ENCODE results near the gene TGFBR3. TPM values are rescaled to one million over a fixed set of nuclear protein-coding genes. Genes with fewer than 3 reads are reported as not detected.

TGFBR3 gene
- polyA plus RNA-seq, 1 donor (not counting 4 experiments of a cell fraction or from before 2014, with no cell fraction given) = 1.2 TPM

- H2AFZ ChIP-seq (ENCODE audit: control insufficient read depth, low read length) = no peak overlapping the region
- FAIRE-seq (no peak), DNase-seq (ENCODE audit: low read depth, low spot score) (no peak)
- H3K4me2 ChIP-seq (ENCODE audit: control insufficient read depth, extremely low read depth, insufficient read depth, low read depth, low read length) = no peak overlapping the region
- H3K9me3 ChIP-seq (ENCODE audit: control insufficient read depth, low read depth, low read length) = no peaks in the 10 kb centered on the region
- no peaks in the 10 kb centered on the region for H3K79me2 ChIP-seq (ENCODE audit: control insufficient read depth, insufficient read depth, low read length)
- H4K20me1 ChIP-seq (ENCODE audit: control insufficient read depth, extremely low read depth, insufficient read depth, low read length) = no peaks in the 10 kb centered on the region
- H3K27me3 ChIP-seq (ENCODE audit: control insufficient read depth, extremely low read depth, insufficient read depth, low read length) = no peaks in the 10 kb centered on the region
- H3K9ac ChIP-seq (ENCODE audit: control insufficient read depth, extremely low read depth, insufficient read depth, low read length) = no peak overlapping the region
- TF ChIP-seq EZH2 (IDR thresholded peaks at IDR 0.05; ENCODE audit: low read length) = no peak
- no peak for TF ChIP-seq CTCF (optimal IDR thresholded peaks at IDR 0.05 in 1 of 3, IDR thresholded peaks at IDR 0.05 in 1 of 3, conservative IDR thresholded peaks at IDR 0.05 in 1 of 3; ENCODE audit: extremely low read depth in 1 of 3, insufficient read depth in 2 of 3, low read length in 3 of 3)
- no peak overlapping the region for H3K4me3 ChIP-seq (ENCODE audit: control insufficient read depth in 2 of 3, extremely low read depth in 1 of 3, insufficient read depth in 2 of 3, low read depth in 1 of 3, low read length in 3 of 3)
- no peak overlapping the region for H3K27ac ChIP-seq (ENCODE audit: control insufficient read depth, insufficient read depth, low read length)
- no peaks in the 10 kb centered on the region for H3K4me1 ChIP-seq (ENCODE audit: control insufficient read depth, extremely low read depth, insufficient read depth, low read length)
- no peaks in the 10 kb centered on the region for H3K36me3 ChIP-seq (ENCODE audit: control insufficient read depth in 2 of 2, extremely low read depth in 1 of 2, insufficient read depth in 2 of 2, low read length in 2 of 2)
- no peaks in the 10 kb centered on the region for H3K9me1 ChIP-seq (ENCODE audit: control insufficient read depth, extremely low read depth, insufficient read depth, low read length)
- dilution Hi-C loops (cut with MboI; ENCODE audit: extremely low pct_ligation_motif_present, low sequenced_read_pairs) = no loop called here
These were observed 181.2 kb downstream of the TGFBR3 start for GRCh38 chr1:91704746-91705145.

GRCh38 chr1:91703095-91703494 is 182.9 kb downstream of the TGFBR3 start:
- Histone ChIP-seq H3K27ac (ENCODE audit: control insufficient read depth, insufficient read depth, low read length) (no peak overlapping the region), H3K4me1 (ENCODE audit: control insufficient read depth, extremely low read depth, insufficient read depth, low read length) (no peaks in the 10 kb centered on the region), H3K79me2 (ENCODE audit: control insufficient read depth, insufficient read depth, low read length) (no peaks in the 10 kb centered on the region), H3K27me3 (ENCODE audit: control insufficient read depth, extremely low read depth, insufficient read depth, low read length) (no peaks in the 10 kb centered on the region), H3K9me1 (ENCODE audit: control insufficient read depth, extremely low read depth, insufficient read depth, low read length) (no peaks in the 10 kb centered on the region), H2AFZ (ENCODE audit: control insufficient read depth, low read length) (no peak overlapping the region), H3K4me2 (ENCODE audit: control insufficient read depth, extremely low read depth, insufficient read depth, low read depth, low read length) (no peak overlapping the region), H3K9me3 (ENCODE audit: control insufficient read depth, low read depth, low read length) (no peaks in the 10 kb centered on the region), H3K4me3 (ENCODE audit: control insufficient read depth in 2 of 3, extremely low read depth in 1 of 3, insufficient read depth in 2 of 3, low read depth in 1 of 3, low read length in 3 of 3) (no peak overlapping the region), H4K20me1 (ENCODE audit: control insufficient read depth, extremely low read depth, insufficient read depth, low read length) (no peaks in the 10 kb centered on the region), H3K9ac (ENCODE audit: control insufficient read depth, extremely low read depth, insufficient read depth, low read length) (no peak overlapping the region), H3K36me3 (ENCODE audit: control insufficient read depth in 2 of 2, extremely low read depth in 1 of 2, insufficient read depth in 2 of 2, low read length in 2 of 2) (no peaks in the 10 kb centered on the region)
- TF ChIP-seq EZH2 (IDR thresholded peaks at IDR 0.05; ENCODE audit: low read length) (no peak), CTCF (optimal IDR thresholded peaks at IDR 0.05 in 1 of 3, IDR thresholded peaks at IDR 0.05 in 1 of 3, conservative IDR thresholded peaks at IDR 0.05 in 1 of 3; ENCODE audit: extremely low read depth in 1 of 3, insufficient read depth in 2 of 3, low read length in 3 of 3) (no peak)
- dilution Hi-C loops (cut with MboI; ENCODE audit: extremely low pct_ligation_motif_present, low sequenced_read_pairs) = no loop called here
- no peak for DNase-seq (ENCODE audit: low read depth, low spot score)
- no peak for FAIRE-seq

Measured in keratinocyte (primary cell).